Measurements from ENCODE around the gene ARPC1B.

DNA sequence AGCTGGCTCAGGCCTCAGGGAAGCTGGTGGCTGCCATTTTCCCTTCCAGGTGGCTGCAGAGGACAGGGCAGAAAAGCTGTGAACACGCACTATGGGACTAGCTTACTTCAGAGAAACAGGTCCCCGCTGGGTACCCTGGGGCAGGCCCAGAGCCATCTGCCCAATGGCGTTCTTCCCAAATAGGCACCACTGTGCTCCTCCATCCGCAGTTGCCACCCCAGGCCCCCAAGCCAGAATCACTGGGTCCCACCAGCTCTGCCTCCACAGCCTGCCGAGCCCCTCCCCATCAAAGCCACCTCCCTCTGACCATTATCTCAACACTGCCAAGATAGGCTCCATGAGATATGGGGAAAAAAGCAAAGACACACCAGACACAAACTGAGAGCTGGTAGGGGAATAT, 45.7 kb downstream of the ARPC1B start:
- TF ChIP-seq, protein P1, sequence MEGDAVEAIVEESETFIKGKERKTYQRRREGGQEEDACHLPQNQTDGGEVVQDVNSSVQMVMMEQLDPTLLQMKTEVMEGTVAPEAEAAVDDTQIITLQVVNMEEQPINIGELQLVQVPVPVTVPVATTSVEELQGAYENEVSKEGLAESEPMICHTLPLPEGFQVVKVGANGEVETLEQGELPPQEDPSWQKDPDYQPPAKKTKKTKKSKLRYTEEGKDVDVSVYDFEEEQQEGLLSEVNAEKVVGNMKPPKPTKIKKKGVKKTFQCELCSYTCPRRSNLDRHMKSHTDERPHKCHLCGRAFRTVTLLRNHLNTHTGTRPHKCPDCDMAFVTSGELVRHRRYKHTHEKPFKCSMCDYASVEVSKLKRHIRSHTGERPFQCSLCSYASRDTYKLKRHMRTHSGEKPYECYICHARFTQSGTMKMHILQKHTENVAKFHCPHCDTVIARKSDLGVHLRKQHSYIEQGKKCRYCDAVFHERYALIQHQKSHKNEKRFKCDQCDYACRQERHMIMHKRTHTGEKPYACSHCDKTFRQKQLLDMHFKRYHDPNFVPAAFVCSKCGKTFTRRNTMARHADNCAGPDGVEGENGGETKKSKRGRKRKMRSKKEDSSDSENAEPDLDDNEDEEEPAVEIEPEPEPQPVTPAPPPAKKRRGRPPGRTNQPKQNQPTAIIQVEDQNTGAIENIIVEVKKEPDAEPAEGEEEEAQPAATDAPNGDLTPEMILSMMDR (IDR thresholded peaks at IDR 0.05), result no peak
- TF ChIP-seq POLR2A (IDR thresholded peaks at IDR 0.05), result no peak

Measured in thyroid gland (tissue), 4 donors.